NCI-H1694 (cell line): ENCODE results near the gene CLDN2.
"Not testable (repeated sequence)": the region's sequence is repeated elsewhere in the genome, so short reads cannot be mapped to it uniquely, and the experiment has no call there.

ENCODE experiments used
- DNase-seq: peaks from one replicate; lab custom pipeline; 2025; lab: John Stamatoyannopoulos, UW

The CLDN2 gene

GRCh38 chrX:106919932-106920452, at the start of gene CLDN2:
TSS of gene CLDN2 (plus strand) at chrX:106920402. CDS start at chrX:106928229, 7,827 bp downstream.
- no peak for DNase-seq

GRCh38 chrX:106872796-106873195, 47.4 kb upstream of the CLDN2 start:
- DNase-seq, result not testable (repeated sequence)

- DNase-seq, result peak; percentile 29
Observed at GRCh38 chrX:106874075-106874474, 46.1 kb upstream of the CLDN2 start.

- DNase-seq, result no peak
Observed at GRCh38 chrX:106875151-106875550, 45.1 kb upstream of the CLDN2 start.

GRCh38 chrX:106889468-106889867, 30.7 kb upstream of the CLDN2 start:
- DNase-seq, result no peak

- DNase-seq, result no peak
Observed at GRCh38 chrX:106891762-106892460, 28.3 kb upstream of the CLDN2 start.

- DNase-seq, result peak; percentile 51
Observed at GRCh38 chrX:106894392-106894909, 25.8 kb upstream of the CLDN2 start.

- DNase-seq, result no peak
Observed at GRCh38 chrX:106894978-106895452, 25.2 kb upstream of the CLDN2 start.

- no peak for DNase-seq
Observed at GRCh38 chrX:106897259-106897658, 22.9 kb upstream of the CLDN2 start.

GRCh38 chrX:106898462-106898861, 21.7 kb upstream of the CLDN2 start:
- peak; percentile 1 for DNase-seq

- DNase-seq, result no peak
Observed at GRCh38 chrX:106899276-106899675, 20.9 kb upstream of the CLDN2 start.

GRCh38 chrX:106899841-106900240, 20.4 kb upstream of the CLDN2 start:
- DNase-seq, result no peak

- no peak for DNase-seq
Observed at GRCh38 chrX:106901341-106901740, 18.9 kb upstream of the CLDN2 start.

GRCh38 chrX:106901781-106902219, 18.4 kb upstream of the CLDN2 start:
- no peak for DNase-seq

GRCh38 chrX:106902684-106903083, 17.5 kb upstream of the CLDN2 start:
- no peak for DNase-seq

- no peak for DNase-seq
Observed at GRCh38 chrX:106903291-106903824, 16.8 kb upstream of the CLDN2 start, which contains the start of gene RIPPLY1. TSS of gene RIPPLY1 (minus strand) at chrX:106903341. CDS start at chrX:106903287, 54 bp downstream.

- no peak for DNase-seq
Observed at GRCh38 chrX:106903856-106904528, 16.2 kb upstream of the CLDN2 start.

GRCh38 chrX:106905064-106905708, 15.0 kb upstream of the CLDN2 start:
- DNase-seq, result no peak

GRCh38 chrX:106906361-106906760, 13.8 kb upstream of the CLDN2 start:
- no peak for DNase-seq

- DNase-seq, result no peak
Observed at GRCh38 chrX:106912864-106913263, 7.3 kb upstream of the CLDN2 start.

GRCh38 chrX:106917830-106918500, 2.2 kb upstream of the CLDN2 start:
- DNase-seq, result no peak
